HepG2 (cell line): Measurements from ENCODE around the gene FLYWCH1. TPM values are rescaled to one million over a fixed set of nuclear protein-coding genes. Genes with fewer than 3 reads are reported as not detected.

Experiments
- ATAC-seq: fragments of 200-7000 bp; cut with Tn5 transposase; 3 replicates; pipeline ENCODE4 v1.9.1; 2020; ENCODE audit warnings: mild to moderate bottlenecking, moderate library complexity
- BruUV-seq: library from RNA; stranded (reverse); fragments of 400-500 nt; replicated peaks from 2 replicates; lab custom pipeline; 2021; lab: Mats Ljungman, UMichigan
- CTCF ChIA-PET: fragments of 300-600 bp; formaldehyde crosslinking; extraction: SDS; loops from one replicate; lab custom pipeline; 2021; ENCODE audit warnings: low total read pairs, inconsistent platforms, low intra/inter-chr PET ratio; lab: Yijun Ruan, JAX
- POLR2A ChIA-PET: fragments of 350-600 bp; sonication (Branson Sonifier 250); formaldehyde crosslinking; loops from one replicate; lab custom pipeline; 2020; ENCODE audit warnings: antibody characterized with exemption, inconsistent platforms; lab: Yijun Ruan, JAX
- DNase-seq: peaks from one replicate; pipeline ENCODE4 v3.0.0-alpha.2; 2015; ENCODE audit warnings: low spot score
- FAIRE-seq: peaks from 3 replicates; lab custom pipeline; 2011; peaks lifted over from hg19 to GRCh38; lab: Jason Lieb, UNC
- H2AFZ ChIP-seq: one replicate; pipeline ENCODE4 v1.6.1; 2011; ENCODE audit warnings: low read length, inconsistent platforms
- H3K27ac ChIP-seq: fragments of 300-600 bp; 3 replicates; pipeline ENCODE4 v1.8.0; 2011; ENCODE audit warnings: mixed run types, mild to moderate bottlenecking, mixed read lengths, low read length, inconsistent platforms; ENCODE audit not compliant: insufficient read depth; ENCODE audit errors: extremely low read length
- H3K27me3 ChIP-seq, 2 experiments: fragments of 200-600 bp in 1 of 2; 2 replicates in 1 of 2; 3 replicates in 1 of 2; pipeline versions ENCODE4 v1.6.0 to v1.8.0; 2011; ENCODE audit warnings: low read length in 2 of 2, mild to moderate bottlenecking in 2 of 2, moderate library complexity in 2 of 2, inconsistent platforms in 1 of 2; ENCODE audit not compliant: insufficient read depth in 2 of 2, control insufficient read depth in 1 of 2
- H3K36me3 ChIP-seq, 2 experiments: fragments of 200-600 bp in 1 of 2; replicated peaks in 1 of 2; 2 replicates in 1 of 2; 3 replicates in 1 of 2; pipeline versions ENCODE4 v1.5.1 to v1.8.0; 2011; ENCODE audit warnings: low read length in 2 of 2, inconsistent platforms in 1 of 2; ENCODE audit not compliant: insufficient read depth in 2 of 2, control insufficient read depth in 1 of 2
- H3K4me1 ChIP-seq: 2 replicates; pipeline ENCODE4 v1.5.1; 2012; ENCODE audit warnings: low read length, inconsistent platforms; ENCODE audit not compliant: insufficient read depth
- H3K4me2 ChIP-seq: 2 replicates; pipeline ENCODE4 v1.6.0; 2011; ENCODE audit warnings: low read depth, low read length, inconsistent platforms
- H3K4me3 ChIP-seq, 3 experiments: fragments of 200-600 bp in 1 of 3; sonication (generic), shearing (Covaris generic) in 1 of 3; replicated peaks in 1 of 3; 2 replicates each; pipeline ENCODE4 v1.5.1; 2011 to 2016; ENCODE audit warnings: low read length in 3 of 3, inconsistent platforms in 2 of 3, low read depth in 2 of 3, mild to moderate bottlenecking in 2 of 3, control low read depth in 1 of 3, mixed read lengths in 1 of 3; ENCODE audit not compliant: insufficient read depth in 1 of 3
- H3K79me2 ChIP-seq: one replicate; pipeline ENCODE4 v1.6.1; 2011; ENCODE audit warnings: low read length, inconsistent platforms; ENCODE audit not compliant: insufficient read depth
- H3K9ac ChIP-seq: 2 replicates; pipeline ENCODE4 v1.6.0; 2011; ENCODE audit warnings: mild to moderate bottlenecking, low read depth, low read length, inconsistent platforms; ENCODE audit not compliant: insufficient read depth
- H3K9me3 ChIP-seq: 2 replicates; pipeline ENCODE4 v1.5.1; 2012; ENCODE audit warnings: mild to moderate bottlenecking, low read length
- H4K20me1 ChIP-seq: 2 replicates; pipeline ENCODE4 v1.6.0; 2011; ENCODE audit warnings: inconsistent platforms, mild to moderate bottlenecking, low read length, moderate library complexity; ENCODE audit not compliant: insufficient read depth
- AGO2 ChIP-seq: fragments of 200-400 bp; formaldehyde crosslinking; optimal IDR thresholded peaks from 2 replicates; pipeline ENCODE3; 2017; ENCODE audit warnings: mild to moderate bottlenecking, low read depth, low read length, moderate library complexity
- CREM ChIP-seq, 2 experiments: sonication (generic) in 1 of 2; formaldehyde crosslinking in 1 of 2; IDR thresholded peaks; 2 replicates each; pipeline versions ENCODE4 v1.4.0 to v1.6.1; 2016 to 2020; ENCODE audit warnings: antibody characterized with exemption in 1 of 2, mild to moderate bottlenecking in 1 of 2, missing genetic modification reagents in 1 of 2
- KLF12 ChIP-seq: sonication (generic); formaldehyde crosslinking; IDR thresholded peaks from 2 replicates; pipeline ENCODE4 v1.4.0; 2020; ENCODE audit warnings: missing genetic modification reagents, borderline replicate concordance
- MYC ChIP-seq: sonication (generic); formaldehyde crosslinking; IDR thresholded peaks from 2 replicates; pipeline ENCODE4 v1.9.0; 2021; ENCODE audit warnings: missing genetic modification reagents, borderline replicate concordance
- PHF8 ChIP-seq: sonication (generic); formaldehyde crosslinking; IDR thresholded peaks from 2 replicates; pipeline ENCODE4 v1.5.0; 2020; ENCODE audit warnings: missing genetic modification reagents
- REST ChIP-seq, 2 experiments: IDR thresholded peaks; 2 replicates each; pipeline ENCODE4 v1.6.1; 2011 to 2012; ENCODE audit warnings: low read length in 2 of 2, borderline replicate concordance in 1 of 2, low read depth in 1 of 2, mild to moderate bottlenecking in 1 of 2, moderate library complexity in 1 of 2
- THAP11 ChIP-seq: IDR thresholded peaks from 2 replicates; pipeline ENCODE4 v1.6.1; 2016; ENCODE audit warnings: missing biosample characterization, missing genetic modification reagents
- ZNF124 ChIP-seq: sonication (generic); formaldehyde crosslinking; IDR thresholded peaks from 2 replicates; pipeline ENCODE4 v1.4.0; 2020; ENCODE audit warnings: missing genetic modification reagents
- ZNF577 ChIP-seq: sonication (generic); formaldehyde crosslinking; IDR thresholded peaks from 2 replicates; pipeline ENCODE4 v1.4.0; 2020; ENCODE audit warnings: mild to moderate bottlenecking, low read depth, missing genetic modification reagents, borderline replicate concordance
- ZNF639 ChIP-seq: conservative IDR thresholded peaks from 2 replicates; pipeline ENCODE4 v1.6.1; 2018; ENCODE audit warnings: missing genetic modification reagents
- ZNF772 ChIP-seq: sonication (generic); formaldehyde crosslinking; IDR thresholded peaks from 2 replicates; pipeline ENCODE4 v1.5.0; 2020; ENCODE audit warnings: mild to moderate bottlenecking, missing genetic modification reagents
- WGBS: methylation state at CpG from one replicate; pipeline ENCODE4 v1.1.6; 2017; ENCODE audit warnings: low lambda C conversion rate; 5-methylcytosine and 5-hydroxymethylcytosine counted together
- in situ Hi-C: cut with HindIII; loops from 2 replicates; pipeline ENCODE4 v1.10.0; 2017; ENCODE audit warnings: low pct_unique_long_range_greater_than_20kb; ENCODE audit not compliant: extremely low pct_ligation_motif_present
- intact Hi-C: fragments of 100-400 bp; cut with micrococcal nuclease; formaldehyde crosslinking; loops from one replicate; pipeline ENCODE4 v1.10.0; 2022; ENCODE audit not compliant: unreplicated experiment
- polyA plus RNA-seq, 8 experiments: library from polyadenylated mRNA; depleted of rRNA in 3 of 8; stranded (reverse) in 7 of 8; unstranded in 1 of 8; fragments of >200 nt; fragmentation: Illumina TruSeq in 4 of 8; extraction: Trizol in 4 of 8; gene quantifications; 2 replicates each; pipeline versions ENCODE4 v1.2.1 to v1.2.3, GENCODE V29; 2011 to 2016; ENCODE audit warnings: low read depth in 4 of 8, missing spikeins in 1 of 8, mixed read lengths in 1 of 8; ENCODE audit not compliant: insufficient read depth in 1 of 8
- total RNA-seq, 5 experiments: library from RNA; depleted of rRNA; stranded (reverse); fragments of >200 nt; fragmentation: Illumina TruSeq; extraction: Trizol; gene quantifications; 2 replicates each; pipeline ENCODE4 v1.2.3, GENCODE V29; 2016; ENCODE audit warnings: low read depth in 1 of 5

Gene FLYWCH1
- total and polyA plus RNA-seq, 2 of the 13 experiments (the other 11 are each of a cell fraction or from before 2014, with no cell fraction given), result 7.3 to 12.4 TPM

GRCh38 chr16:2948807-2949704 lies 37.3 kb downstream of the FLYWCH1 start (continued):
- TF ChIP-seq REST (IDR thresholded peaks at IDR 0.05; ENCODE audit: borderline replicate concordance in 1 of 2, low read depth in 1 of 2, low read length in 2 of 2) (no peak), ZNF772 (CRISPR knock-in tag) (no peak), ZNF577 (no peak)

GRCh38 chr16:2949705-2950352 lies 38.1 kb downstream of the FLYWCH1 start:
- Histone ChIP-seq H3K79me2 (no peaks in the 10 kb centered on the region), H4K20me1 (no peaks in the 10 kb centered on the region), H3K4me2 (no peak overlapping the region), H3K4me3 (no peak overlapping the region), H3K27me3 (peaks cover 0 to 22% of the 10 kb centered on the region in 2 experiments; a peak in 4 of 5 replicates), H3K9ac (no peak overlapping the region), H3K9me3 (no peaks in the 10 kb centered on the region), H3K27ac (no peak overlapping the region), H2AFZ (no peak overlapping the region), H3K36me3 (no peaks in the 10 kb centered on the region), H3K4me1 (no peaks in the 10 kb centered on the region)
- BruUV-seq, result no TSS peak
- in situ Hi-C loops, result no loop called here
- DNase-seq, result no peak
- ATAC-seq, result no peak
- POLR2A ChIA-PET, result no interaction called here
- intact Hi-C loops, result no loop called here
- CTCF ChIA-PET, result no interaction called here
- FAIRE-seq, result no peak
- 93% methylated on average over 14 of the region's 19 CpGs for WGBS
- TF ChIP-seq ZNF639 (no peak), MYC (CRISPR knock-in tag) (no peak), AGO2 (peak; percentile 25), CREM (IDR thresholded peaks at IDR 0.05) (no peak), CREM (CRISPR knock-in tag; IDR thresholded peaks at IDR 0.05) (no peak), PHF8 (no peak), ZNF124 (CRISPR knock-in tag) (no peak), KLF12 (CRISPR knock-in tag) (no peak), THAP11 (no peak)
